ENCODE data around the gene CMKLR1.
A peak's percentile ranks its signal among the peaks of the same experiment; 100 is the strongest.

Gene CMKLR1

DNA sequence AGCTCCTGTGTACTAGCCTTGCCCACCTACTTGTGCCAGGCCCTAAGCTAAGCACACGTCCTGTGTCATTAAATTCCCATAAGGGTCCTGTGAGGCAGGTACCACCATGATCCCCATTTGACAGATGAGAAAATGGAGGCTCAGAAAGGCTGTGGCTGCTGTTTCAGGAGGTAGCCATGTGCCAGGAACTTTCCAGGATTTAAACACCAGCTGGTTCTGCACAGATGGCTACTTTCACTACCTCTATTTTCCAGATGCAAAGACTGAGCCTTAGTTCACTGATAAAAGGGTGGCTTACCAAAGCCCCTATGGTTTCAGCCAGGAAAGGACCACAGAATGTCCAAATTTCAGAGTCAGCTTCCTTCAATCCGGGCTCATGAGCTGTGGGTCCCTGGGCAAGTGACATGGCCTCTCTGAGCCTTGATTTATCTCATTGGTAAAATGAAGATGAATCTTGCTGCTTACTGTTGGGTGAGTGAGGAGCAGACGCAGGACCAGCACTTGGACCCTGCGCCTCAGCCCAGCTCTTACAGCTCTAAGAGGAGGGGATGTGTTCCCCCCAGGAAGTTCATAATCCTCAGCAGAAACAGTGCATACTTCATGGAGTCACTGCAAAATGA, 23.5 kb downstream of the CMKLR1 start:
- DNase-seq: no peak

DNA sequence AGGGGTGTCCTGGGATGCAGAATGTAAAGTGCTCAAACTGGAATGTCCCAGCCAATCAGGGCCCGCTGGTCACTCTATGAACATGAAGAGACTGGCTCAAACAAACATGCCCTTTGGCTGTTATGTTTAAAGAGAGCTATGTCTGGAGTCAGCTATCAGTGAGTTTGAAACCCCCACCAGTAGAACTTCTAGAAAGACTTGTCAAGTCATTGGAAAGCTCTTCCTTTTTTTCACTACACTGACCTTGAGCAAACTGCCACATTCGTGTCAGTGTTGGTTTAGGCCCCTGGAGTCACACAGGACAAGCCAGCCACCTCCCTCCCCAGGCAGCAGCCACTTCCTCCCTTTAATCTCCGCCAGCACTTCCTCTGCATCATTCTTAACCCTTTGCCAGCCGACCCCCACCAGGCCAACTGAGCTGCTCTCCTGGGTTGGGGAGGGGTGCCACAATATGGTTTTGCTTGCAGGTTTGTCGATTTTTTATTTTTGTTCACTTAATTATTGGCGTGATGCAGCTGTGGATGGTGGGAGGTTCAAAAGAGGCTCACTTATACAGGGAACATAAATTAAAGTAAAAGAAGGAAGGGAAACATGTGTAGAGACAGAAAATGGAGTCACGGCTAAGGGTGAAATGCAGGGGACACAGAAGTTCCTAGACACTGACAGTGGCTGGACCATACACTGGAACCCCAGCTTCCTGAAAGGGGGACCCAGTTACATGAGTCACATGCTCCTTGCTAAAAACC, 25.3 kb downstream of the CMKLR1 start:
- peak in 1 of 2 donors; percentile 19 for DNase-seq

DNA sequence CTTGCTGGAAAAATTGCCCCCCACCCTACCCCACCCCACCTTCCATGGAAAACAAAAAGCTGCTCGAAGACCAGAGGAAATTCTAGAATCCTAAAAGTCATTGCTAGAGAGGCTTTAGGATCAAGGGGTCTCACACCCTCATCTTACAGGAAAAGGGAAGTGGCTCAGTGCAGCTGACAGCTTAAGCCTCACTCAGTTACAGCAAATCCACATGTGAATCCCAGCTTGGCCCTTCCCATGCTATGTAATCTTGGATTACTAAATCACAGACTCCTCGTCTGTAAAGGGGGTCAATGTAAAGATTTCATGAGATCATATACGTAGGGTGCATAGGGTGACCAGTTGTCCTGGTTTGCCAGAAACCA, 25.9 kb downstream of the CMKLR1 start:
- no peak for DNase-seq

DNA sequence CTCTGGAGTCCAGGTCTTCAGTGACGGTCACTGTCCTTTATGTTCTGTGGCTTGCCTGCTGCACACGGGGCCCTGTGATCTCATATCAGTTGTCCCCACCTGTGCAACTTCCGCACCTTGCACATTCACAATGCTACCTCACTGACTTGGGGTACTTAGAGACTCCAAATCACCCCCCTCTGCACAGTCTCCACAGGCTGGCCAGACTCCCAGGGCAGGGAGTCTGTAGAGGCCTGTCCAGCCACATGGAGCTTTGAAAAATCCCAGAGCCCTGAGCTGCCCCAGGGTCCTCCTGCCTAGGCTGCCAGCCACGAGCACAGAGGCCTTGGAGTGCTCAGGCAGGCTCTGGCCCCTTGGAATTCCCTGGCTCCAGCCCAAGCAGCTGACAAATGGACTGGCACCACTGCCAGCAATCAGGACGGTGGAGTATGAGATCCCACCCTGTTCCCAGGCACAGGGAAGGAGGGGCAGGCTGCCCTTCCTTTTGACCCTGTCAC, 26.4 kb downstream of the CMKLR1 start:
- DNase-seq: no peak

DNA sequence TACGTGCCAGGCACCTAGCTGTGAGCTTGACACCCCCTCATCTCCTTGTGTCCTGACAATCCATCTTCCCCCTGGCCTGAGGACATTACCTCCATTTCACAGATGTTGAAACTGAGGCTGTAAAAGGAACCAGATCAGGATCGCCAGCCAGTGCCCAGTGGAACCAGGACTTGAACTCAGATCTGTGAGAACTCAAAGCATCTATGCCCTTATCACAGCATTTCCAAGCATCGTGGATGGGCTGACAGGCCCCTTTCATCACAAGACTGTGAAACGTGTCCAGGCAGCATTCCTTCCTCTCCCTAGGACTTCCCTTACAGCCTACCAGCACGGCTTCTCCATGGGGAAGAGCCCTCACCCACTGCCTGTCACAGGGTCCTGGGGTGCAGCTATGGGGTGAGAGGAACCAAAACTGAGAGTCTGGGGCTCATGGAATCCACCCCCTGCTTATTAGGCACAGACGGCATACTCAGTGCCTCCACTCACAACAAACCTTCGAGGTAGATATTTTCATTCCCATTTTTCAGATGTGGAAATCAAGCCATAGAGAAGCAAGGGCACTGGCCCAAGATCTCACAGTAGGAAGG, 26.9 kb downstream of the CMKLR1 start:
- DNase-seq: no peak

DNA sequence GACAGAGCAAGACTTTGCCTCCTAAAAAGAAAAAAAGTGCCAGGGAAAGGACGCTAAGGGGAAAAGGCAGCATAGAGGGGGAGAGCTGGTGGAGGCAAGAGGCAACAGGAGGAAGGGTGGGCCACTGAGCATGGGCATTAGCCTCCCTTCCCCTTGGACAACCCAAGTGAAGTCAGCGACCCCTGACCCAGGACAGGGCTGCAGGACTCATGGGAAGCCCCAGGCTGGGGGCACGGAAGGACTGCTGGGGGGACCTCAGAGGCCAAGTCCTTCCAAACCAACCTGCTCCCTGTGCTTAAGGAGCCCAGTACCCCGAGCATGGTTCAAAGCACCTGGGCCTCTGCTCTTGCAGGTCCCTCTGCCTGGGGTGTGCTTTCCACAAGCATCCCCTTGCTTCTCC, 27.5 kb downstream of the CMKLR1 start:
- no peak for DNase-seq

DNA sequence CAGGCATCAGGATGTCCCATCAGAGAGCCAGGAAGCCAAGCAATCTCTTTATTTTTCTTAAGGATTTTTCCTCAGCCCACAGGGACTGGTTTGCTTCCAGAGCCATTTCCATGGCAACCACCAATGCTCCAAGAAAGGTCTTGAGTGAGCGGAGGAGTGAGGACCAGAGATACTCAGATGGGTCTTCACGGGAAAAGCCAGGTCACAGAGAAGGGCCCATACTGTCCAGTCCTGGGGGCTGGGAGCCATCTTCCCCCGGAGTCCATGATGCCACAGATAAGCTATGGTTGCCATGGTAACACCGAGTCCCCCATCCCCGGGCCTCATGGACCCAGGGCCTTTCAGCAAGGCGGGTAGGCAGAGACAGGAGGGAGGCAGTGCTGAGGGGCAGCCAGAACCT, 28.6 kb downstream of the CMKLR1 start:
- no peak for DNase-seq

DNA sequence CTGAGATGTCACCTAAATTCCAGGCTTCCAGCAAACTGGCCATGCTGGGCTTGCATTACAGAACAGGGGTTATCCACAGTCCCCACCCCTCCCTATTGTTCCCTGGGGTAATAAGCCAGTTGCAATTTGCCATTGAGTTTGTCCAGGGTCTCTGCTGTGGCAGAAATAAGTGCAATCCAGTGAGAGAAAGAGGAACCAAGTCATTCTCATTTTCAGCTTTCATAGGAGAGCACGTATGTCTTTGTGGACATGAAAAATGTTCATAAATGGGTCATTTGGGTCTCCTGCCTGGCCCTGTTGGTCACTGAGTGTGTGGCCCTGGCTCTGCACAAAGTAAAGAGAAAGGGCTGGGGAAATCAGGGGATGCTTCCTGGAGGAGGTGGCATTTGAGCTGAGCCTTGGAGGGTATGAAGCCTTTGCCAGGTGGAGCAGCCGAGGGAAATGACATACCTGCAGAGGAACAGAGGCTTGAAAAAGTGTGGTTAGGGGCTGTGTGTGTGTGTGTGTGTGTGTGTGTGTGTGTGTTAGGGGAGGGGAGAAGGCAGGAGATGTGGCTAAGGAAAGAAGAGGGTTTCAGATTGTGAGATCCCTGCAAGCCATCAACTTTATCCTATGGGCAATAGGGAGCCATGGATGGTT, 29.3 kb downstream of the CMKLR1 start:
- DNase-seq: no peak

DNA sequence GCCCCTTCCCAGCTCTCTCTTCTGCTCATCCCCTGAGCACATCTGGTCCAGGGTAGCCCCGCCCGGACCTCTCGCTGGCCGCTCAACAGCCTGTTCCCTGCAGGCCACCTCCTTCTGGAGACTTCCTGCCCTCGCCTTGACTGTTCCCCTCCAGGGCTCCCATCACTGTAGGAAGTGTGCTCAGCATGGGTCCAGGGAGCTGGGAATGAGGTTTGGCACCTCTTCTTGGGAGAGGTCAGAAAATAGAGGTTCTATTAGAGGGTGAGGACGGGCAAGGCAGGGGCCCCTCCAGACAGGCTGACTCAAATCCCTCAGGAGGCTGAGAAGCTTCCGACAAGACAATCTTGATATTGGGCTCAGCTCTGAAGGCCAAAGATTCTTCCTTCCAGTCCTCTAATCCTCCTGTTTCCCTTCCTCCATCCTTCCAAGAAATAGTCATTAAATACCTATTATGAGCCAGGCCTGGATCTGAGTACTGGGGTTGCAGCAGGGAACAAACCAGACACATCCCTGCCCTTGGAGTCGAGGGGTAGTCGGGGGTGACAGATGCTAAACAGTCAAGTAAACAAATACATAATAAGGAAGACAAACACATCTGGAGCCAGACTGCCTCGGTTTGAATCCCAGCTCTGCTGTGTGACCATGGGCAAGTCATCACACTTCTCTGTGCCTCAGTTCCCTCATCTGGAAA, 30.6 kb downstream of the CMKLR1 start:
- DNase-seq: no peak

DNA sequence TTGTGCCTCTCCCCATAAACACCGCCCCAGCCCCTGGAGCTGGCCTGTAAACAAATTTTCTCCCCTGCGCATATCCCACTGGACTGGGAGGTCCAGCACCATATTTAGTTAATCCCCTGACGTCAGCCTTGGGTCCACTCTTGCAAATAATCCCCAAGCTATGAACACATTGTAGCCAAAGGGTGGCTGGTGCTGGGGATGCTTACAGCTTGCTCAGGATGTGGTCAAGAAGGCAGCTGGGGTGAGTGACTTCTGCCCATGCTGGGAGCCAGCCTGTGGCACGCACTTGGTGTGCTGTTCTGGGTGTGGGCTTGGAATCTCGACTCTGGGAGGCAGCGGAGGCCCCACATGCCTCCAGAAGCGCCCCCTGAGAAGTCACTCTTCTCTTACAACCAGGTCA, 32.1 kb downstream of the CMKLR1 start:
- no peak for DNase-seq

DNA sequence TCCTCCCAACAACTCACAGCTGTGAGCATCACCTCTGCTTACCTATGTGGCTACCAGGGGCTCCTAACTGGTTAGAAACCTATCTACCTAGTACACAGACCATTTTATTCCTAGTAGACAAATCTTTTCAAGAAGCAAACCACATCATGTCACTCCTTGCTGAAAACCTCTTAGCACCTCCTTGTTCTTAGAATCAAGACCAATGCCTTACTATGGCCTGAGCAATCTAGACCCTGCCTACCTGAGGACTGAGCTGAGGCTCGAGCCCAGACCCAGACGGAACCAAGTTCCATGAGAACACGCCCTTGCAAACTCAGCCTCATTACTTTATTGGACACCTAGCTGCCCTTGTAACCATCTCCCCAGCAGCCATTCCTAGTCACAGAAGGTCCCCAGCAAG, 32.6 kb downstream of the CMKLR1 start:
- DNase-seq: no peak

DNA sequence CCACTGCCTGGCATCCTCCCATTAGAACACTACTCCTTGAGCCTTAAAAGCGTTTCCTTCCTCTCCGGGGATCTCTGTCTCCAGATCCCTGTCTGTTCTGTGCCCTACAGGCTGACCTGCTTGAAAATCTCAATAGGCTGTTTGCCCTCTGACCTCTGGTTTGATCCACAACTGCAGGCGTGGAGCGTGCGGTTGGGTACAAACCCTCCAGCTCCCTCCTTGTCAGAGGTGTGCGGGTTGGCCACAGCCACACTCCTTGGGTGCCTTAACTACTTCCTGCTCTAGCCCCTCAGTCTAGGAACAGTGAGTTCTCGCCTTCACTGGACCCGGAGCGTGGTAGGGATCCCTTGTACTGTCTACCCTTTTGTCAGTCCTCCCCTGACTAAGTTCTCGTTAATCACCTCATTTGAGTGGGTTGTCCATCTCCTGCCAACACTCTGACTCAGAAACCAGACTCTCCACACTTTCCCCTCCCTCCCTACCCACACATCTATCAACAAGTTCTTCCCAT, 33.1 kb downstream of the CMKLR1 start:
- no peak for DNase-seq

DNA sequence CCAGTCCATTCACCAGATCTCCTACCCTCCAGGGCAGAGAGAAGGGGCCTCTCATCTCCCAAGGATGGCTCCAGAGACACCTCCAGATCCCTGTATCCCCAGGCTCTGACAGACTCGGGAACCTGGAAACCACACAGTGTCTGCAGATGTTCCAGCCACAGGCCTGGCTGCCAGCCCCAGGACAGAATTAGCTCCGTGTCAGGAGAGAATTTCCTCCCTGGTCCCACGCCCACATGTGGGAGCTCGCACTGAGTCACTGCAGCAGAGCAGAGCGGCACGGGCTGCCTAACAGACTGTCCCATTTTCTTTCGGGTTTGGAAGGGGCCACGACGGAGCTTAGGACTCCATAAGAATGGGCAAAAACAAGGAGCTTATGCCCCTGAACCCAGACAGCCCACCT, 33.6 kb downstream of the CMKLR1 start:
- DNase-seq: peak in 1 of 2 donors; percentile 8

DNA sequence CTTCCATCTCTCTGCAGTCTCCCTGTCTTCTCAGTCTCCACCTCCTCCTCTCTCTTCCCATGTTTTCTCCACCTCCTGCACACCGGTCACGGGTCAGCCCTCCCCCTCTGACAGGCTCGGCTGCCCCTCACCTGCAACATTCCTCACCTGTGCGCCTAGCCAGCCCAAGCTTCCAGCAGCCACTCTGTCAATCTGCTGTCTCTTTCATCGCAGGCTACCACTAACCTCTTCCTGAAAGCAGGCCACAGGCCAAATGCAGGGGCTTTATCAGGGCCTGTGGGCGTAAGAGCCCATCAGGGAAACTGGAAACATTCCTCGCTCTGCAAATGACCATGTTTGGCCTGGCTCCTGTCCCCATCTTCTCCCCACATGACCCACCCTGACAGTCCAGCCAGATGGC, 34.5 kb downstream of the CMKLR1 start:
- no peak for DNase-seq

DNA sequence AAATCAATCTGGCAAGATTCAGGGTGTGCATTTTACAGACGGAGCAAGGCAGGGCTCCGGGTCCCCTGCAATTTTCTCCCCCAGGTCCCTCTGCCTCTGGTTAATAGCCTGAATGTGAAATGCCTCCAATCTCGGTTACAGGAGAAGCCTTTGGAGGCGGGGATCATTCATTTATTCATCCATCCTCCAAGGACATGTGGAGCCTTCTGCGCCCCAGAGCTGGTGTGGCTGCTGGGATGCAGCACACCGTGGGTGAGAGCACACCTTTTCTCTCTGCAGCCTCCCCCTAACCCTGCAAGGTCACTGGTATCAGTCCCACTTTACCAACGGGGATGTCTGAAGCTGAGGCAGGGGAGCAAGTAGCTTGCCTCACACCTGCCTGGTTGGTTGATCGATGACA, 35.4 kb downstream of the CMKLR1 start:
- no peak for DNase-seq

DNA sequence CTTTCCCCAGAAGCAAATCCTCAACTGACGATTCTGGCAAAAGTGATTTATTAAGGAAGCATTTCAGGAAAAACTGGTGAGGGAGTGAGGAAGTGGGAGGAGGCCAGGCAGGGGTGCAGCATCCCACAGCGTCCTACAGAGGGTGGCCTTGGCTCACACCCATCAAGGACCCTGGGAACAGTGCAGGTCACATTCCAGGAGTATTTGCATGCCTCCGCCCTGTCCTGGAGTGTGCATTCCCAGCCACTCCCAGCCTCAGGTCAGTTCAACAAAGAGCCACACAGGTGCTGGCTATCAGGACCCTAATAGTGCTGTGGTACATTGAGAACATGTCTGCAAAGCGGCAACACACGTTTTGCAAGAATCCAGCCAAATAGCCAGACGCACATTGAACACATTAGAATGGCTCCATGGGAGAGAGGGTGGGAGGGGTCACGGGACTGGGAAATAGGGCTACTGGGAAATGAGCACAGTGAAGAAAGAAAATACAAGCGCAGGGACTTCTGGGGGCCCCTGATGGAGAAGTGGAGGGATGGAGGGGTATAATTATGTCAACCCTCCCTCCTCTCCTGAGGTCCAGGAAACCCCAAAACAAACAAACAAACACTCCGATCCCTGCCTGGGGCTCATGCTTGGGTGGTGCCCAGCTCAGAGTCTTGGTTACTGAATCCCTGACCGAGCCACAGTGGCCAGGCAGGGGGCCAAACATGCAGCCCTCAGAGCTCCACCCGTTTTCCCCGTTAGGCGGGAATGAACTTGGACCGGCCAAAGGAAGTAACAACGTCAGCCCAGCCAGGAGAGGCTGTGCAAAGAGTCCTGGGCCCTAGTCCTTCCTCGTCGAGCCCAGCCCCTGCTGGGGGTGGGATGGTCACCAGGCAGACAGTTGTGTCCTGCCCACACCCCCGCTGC, 36.5 kb downstream of the CMKLR1 start:
- no peak for DNase-seq

DNA sequence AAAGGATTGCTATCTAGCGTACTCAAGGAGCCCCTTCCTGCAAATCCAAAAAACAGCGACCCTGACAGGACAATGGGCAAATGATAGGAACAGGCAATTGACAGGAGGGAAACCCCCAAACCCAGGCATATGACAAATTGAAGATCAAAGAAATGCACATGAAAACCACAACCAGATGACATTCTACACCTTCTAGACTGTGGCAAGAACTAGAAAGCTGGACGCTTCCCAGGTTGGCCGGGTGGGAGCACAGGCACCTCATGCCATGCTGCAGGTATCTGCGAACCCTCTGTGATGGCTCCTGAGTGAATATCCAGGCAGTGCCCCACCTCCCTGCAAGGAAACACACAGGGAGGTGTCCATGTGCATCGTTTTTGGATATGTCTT, 37.1 kb downstream of the CMKLR1 start:
- DNase-seq: no peak

DNA sequence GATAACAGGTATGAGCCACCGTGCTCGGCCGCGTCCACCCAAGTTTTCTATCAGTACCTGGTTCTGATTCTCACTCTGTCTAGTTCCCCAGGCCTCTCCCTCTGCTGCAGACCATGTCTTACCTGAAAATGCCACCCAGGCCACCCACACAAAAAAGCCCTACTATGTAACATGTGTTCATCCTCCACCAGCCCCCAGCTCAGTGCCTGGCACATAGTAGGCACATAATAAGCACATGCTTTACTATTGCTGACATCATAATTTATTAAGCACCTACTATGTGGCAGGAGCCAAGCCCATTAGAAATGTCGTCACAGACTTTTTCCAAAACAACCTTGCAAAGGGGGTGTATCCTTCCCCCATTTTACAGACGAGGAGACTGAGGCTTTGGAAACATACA, 37.8 kb downstream of the CMKLR1 start:
- DNase-seq: no peak

DNA sequence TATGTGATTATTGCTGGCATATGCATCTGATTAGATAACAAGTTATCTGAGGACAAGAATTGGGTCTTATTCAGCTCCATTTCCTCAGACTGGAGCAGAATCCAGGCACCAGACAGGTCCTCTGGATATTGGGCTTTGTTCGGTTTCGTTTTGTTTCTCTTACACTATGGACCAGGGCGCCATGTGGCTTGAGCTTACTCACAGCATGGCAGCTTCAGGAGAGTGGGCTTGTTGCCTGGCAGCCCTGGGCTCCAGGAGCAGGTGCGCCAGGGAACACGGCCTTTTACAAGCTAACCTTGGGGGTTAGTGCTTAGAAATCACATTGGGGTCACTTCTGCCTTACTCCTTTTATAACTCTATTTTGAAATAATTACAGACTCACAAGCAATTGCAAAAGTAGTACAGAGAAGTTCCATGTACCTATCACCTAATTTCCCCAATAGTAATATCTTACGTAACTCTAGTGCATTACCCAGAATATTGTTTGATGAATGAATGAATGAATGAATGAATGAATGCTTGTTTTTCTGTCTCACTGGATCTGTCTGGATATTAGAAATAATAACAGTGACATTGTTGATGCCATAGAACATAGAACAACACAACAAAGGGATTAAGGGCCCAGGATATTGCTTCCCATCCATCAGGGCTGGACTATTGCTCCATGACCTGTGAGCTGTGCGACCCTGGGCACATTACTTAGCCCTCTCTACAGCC, 39.0 kb downstream of the CMKLR1 start:
- no peak for DNase-seq

DNA sequence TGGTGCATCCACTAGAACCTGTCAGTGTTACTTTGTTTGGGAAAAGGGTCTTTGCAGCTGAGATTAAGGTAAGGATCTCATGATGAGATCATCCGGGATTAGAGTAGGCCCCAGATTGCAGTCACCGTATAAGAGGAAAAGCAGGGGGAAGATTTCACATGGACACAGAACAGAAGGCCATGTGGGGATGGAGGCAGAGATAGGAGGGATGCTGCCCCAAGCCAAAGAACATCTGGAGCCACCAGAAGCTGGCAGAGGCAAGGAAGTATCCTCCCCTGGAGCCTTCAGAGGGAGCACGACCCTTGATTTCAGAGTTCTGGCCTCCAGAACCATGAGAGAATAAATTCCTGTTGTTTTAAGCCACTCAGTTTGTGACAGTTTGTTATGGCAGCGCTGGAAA, 39.6 kb downstream of the CMKLR1 start:
- DNase-seq: no peak

DNA sequence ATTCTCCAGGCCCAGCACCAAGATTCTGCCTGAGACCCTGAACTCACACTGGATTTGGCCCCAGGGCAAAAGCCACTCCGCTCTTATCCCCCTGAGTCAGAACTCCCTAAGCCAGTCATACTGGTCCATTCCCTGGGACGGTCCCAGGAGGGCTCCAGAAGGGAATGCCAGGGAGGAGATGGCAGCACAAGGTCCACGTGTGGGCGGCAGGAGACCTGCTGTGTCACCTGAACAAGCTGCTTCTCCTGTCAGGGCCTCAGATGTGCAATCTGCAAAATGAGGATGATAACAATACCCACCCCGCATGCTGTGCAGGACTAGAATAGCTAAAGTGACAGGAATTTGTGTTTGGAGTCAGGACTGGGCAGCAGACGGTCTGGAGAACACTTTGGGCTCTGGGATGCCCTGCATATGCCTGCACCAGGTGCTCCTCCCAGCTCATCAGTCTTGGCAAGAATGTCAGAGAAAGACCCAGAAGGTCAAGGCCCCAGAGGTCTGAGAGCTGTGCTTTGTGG, 40.3 kb downstream of the CMKLR1 start:
- DNase-seq: no peak

Measured in activated CD4-positive, alpha-beta T cell treated with anti-CD3 and anti-CD28 coated beads for 4 hours (primary cell).